Posterior cingulate gyrus (tissue), 11 donors: ENCODE results near the gene CELF3.
A peak's percentile ranks its signal among the peaks of the same experiment; 100 is the strongest.
"Not testable (repeated sequence)": the region's sequence is repeated elsewhere in the genome, so short reads cannot be mapped to it uniquely, and the experiment has no call there.

Source experiments
- DNase-seq, 10 donors: peaks; one replicate each; pipeline versions ENCODE4 v3.0.0 to v3.0.0-alpha.2; 2020 to 2021; ENCODE audit warnings: mixed read lengths in 3 of 10
- intact Hi-C: fragments of 100-400 bp; cut with DNase I; formaldehyde crosslinking; loops from one replicate; pipeline ENCODE4 v1.15.1; 2023

CELF3 gene

GRCh38 chr1:151716771-151717631 is at the start of gene CELF3:
TSS of gene CELF3 (minus strand) at chr1:151716803. CDS start at chr1:151716020, 783 bp downstream.
- intact Hi-C loops = no loop called here
- DNase-seq = peak; percentile 41 to 95 (median 74)

- no peak for DNase-seq
- intact Hi-C loops = loop anchor here (2.0 to 10.0 kb wide), 2 partner anchors 27 to 71 kb away; partner anchors contain the start of genes C2CD4D, RORC and TDRKH
These were observed 47.4 kb upstream of the CELF3 start for GRCh38 chr1:151763990-151764389.

GRCh38 chr1:151762941-151763921 is 46.6 kb upstream of the CELF3 start, which contains the start of gene MRPL9:
TSS of gene MRPL9 (minus strand) at chr1:151763496. CDS start at chr1:151763479, 17 bp downstream.
- peak; percentile 78 to 97 (median 85) for DNase-seq
- intact Hi-C loops = loop anchor here (2.0 to 10.0 kb wide), 2 partner anchors 28 to 72 kb away; partner anchors contain the start of genes C2CD4D, RORC and TDRKH

GRCh38 chr1:151760597-151761385 is 44.2 kb upstream of the CELF3 start:
- intact Hi-C loops = loop anchor here (10.0 kb wide), 1 partner anchor 74 kb away; the partner anchor contains the start of genes C2CD4D and RORC
- DNase-seq = no peak

GRCh38 chr1:151759241-151759640 is 42.6 kb upstream of the CELF3 start:
- intact Hi-C loops = no loop called here
- DNase-seq = no peak

GRCh38 chr1:151756291-151756690 is 39.7 kb upstream of the CELF3 start:
- intact Hi-C loops = no loop called here
- no peak for DNase-seq

GRCh38 chr1:151741516-151741915 is 24.9 kb upstream of the CELF3 start:
- intact Hi-C loops = no loop called here
- peak in 1 of 10 donors; percentile 20 for DNase-seq

- intact Hi-C loops = loop anchor here (5.0 kb wide), 3 partner anchors 147 to 297 kb away; no protein-coding TSS in a partner anchor
- DNase-seq = no peak
These were observed 23.2 kb upstream of the CELF3 start for GRCh38 chr1:151739590-151740355.

- intact Hi-C loops = loop anchor here (5.0 kb wide), 3 partner anchors 145 to 295 kb away; no protein-coding TSS in a partner anchor
- DNase-seq = no peak
These were observed 20.9 kb upstream of the CELF3 start for GRCh38 chr1:151737479-151737878.

- DNase-seq = no peak
- intact Hi-C loops = loop anchor here (5.0 kb wide), 3 partner anchors 145 to 295 kb away; no protein-coding TSS in a partner anchor
These were observed 20.4 kb upstream of the CELF3 start for GRCh38 chr1:151737026-151737425.

- intact Hi-C loops, DNase-seq: not testable (repeated sequence)
These were observed 17.4 kb upstream of the CELF3 start for GRCh38 chr1:151733995-151734394.

GRCh38 chr1:151733126-151733525 is 16.5 kb upstream of the CELF3 start:
- intact Hi-C loops = no loop called here
- DNase-seq = no peak

- intact Hi-C loops = no loop called here
These were observed 13.3 kb upstream of the CELF3 start for GRCh38 chr1:151729966-151730291.

GRCh38 chr1:151729157-151729965 is 12.8 kb upstream of the CELF3 start:
- DNase-seq = peak in 1 of 10 donors; percentile 43
- intact Hi-C loops = no loop called here

More at GRCh38 chr1:151729966-151730291, 13.3 kb upstream of the CELF3 start:
- DNase-seq = no peak

GRCh38 chr1:151728151-151729054 is 11.8 kb upstream of the CELF3 start:
- intact Hi-C loops = no loop called here
- DNase-seq = peak; percentile 37 to 94 (median 60)

GRCh38 chr1:151723726-151724370 is 7.2 kb upstream of the CELF3 start:
- intact Hi-C loops = no loop called here
- DNase-seq = no peak
